C4-2B (cell line): ENCODE data around the gene ACE.

Source experiments
- ZFX ChIP-seq: fragments of 450-650 bp; IDR thresholded peaks from 2 replicates; pipeline ENCODE4 v1.6.1; 2017
- TF ChIP-seq, protein P1 (sequence below): fragments of 450-650 bp; conservative IDR thresholded peaks from 2 replicates; pipeline ENCODE4 v1.5.1; 2017; ENCODE audit warnings: mild to moderate bottlenecking

DNA sequence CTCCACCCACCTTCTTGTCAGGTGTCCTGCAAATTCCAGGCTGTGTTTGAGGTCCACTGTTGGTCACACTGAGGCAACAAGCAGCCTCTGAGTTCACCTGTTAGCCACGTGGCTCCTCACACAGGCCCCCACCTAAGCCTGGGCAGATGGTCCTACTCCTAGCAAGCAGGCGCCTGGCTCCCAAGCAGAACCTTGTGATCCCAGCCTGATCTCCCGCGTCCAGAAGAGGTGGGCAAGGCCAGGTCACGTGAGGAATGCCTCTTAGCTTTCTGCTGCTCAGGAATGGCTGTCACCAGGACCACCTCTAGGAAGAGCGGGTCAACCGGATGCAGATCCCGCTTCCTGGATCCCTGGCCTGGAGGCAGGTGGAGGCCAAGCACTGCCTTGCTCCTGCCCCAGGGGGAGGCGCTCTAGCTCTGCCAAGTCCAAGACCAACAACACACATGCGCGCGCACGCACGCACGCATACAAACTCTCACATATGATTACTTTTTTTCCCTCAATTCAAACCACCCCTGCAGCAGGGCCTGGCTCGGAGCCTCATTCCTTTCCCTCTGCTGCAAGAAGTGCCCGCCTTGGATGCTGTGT is 40.2 kb upstream of the ACE start:
- TF ChIP-seq, protein P1, sequence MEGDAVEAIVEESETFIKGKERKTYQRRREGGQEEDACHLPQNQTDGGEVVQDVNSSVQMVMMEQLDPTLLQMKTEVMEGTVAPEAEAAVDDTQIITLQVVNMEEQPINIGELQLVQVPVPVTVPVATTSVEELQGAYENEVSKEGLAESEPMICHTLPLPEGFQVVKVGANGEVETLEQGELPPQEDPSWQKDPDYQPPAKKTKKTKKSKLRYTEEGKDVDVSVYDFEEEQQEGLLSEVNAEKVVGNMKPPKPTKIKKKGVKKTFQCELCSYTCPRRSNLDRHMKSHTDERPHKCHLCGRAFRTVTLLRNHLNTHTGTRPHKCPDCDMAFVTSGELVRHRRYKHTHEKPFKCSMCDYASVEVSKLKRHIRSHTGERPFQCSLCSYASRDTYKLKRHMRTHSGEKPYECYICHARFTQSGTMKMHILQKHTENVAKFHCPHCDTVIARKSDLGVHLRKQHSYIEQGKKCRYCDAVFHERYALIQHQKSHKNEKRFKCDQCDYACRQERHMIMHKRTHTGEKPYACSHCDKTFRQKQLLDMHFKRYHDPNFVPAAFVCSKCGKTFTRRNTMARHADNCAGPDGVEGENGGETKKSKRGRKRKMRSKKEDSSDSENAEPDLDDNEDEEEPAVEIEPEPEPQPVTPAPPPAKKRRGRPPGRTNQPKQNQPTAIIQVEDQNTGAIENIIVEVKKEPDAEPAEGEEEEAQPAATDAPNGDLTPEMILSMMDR, result no peak; the same call in 1 of the 2 replicates
- no peak for TF ChIP-seq ZFX
